Measurements from ENCODE around the gene TMEM115.
"Not testable (repeated sequence)": the region's sequence is repeated elsewhere in the genome, so short reads cannot be mapped to it uniquely, and the experiment has no call there.

TMEM115 gene

DNA sequence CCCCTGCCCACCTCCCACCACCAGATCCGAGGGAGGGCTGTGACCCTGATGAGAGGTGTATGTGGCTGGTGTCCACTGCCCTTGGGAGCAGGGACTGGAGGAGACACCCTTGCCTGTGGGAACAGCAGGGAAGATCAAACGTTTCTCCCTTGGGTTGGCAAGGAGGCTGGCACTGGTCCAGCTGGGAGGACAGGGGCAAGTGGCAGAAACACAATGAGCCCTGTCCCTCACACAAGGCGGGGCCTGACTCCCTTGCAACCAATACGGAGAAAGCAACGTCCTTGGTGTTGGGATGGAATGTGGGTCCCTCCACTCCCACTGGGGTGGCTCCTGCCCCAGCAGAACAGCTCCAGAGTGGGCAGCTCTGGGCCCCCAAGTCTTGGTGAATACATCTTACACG is 42.0 kb downstream of the TMEM115 start:
- no peak overlapping the region for H3K4me3 ChIP-seq (ENCODE audit: low read length)
- no peak overlapping the region for H3K9ac ChIP-seq (ENCODE audit: low read length)
- no peak overlapping the region for H3K4me2 ChIP-seq (ENCODE audit: low read length)
- no peaks in the 10 kb centered on the region for H3K9me3 ChIP-seq (ENCODE audit: insufficient read depth, low read length)
- H2AFZ ChIP-seq (ENCODE audit: low read depth, low read length) = no peak overlapping the region
- no peaks in the 10 kb centered on the region for H3K27me3 ChIP-seq (ENCODE audit: low read depth, low read length)
- H4K20me1 ChIP-seq (ENCODE audit: insufficient read depth, low read length) = no peaks in the 10 kb centered on the region
- no peak overlapping the region for H3K27ac ChIP-seq (ENCODE audit: low read length)
- H3K36me3 ChIP-seq (replicated peaks; ENCODE audit: low read depth, low read length) = peaks cover 21% of the 10 kb centered on the region
- H3K4me1 ChIP-seq (ENCODE audit: low read length) = peaks cover 21% of the 10 kb centered on the region
- H3K79me2 ChIP-seq (ENCODE audit: low read length) = peaks cover 19% of the 10 kb centered on the region
- TF ChIP-seq EZH2phosphoT487 (IDR thresholded peaks at IDR 0.05; ENCODE audit: low read depth) = no peak
- TF ChIP-seq, protein P1, sequence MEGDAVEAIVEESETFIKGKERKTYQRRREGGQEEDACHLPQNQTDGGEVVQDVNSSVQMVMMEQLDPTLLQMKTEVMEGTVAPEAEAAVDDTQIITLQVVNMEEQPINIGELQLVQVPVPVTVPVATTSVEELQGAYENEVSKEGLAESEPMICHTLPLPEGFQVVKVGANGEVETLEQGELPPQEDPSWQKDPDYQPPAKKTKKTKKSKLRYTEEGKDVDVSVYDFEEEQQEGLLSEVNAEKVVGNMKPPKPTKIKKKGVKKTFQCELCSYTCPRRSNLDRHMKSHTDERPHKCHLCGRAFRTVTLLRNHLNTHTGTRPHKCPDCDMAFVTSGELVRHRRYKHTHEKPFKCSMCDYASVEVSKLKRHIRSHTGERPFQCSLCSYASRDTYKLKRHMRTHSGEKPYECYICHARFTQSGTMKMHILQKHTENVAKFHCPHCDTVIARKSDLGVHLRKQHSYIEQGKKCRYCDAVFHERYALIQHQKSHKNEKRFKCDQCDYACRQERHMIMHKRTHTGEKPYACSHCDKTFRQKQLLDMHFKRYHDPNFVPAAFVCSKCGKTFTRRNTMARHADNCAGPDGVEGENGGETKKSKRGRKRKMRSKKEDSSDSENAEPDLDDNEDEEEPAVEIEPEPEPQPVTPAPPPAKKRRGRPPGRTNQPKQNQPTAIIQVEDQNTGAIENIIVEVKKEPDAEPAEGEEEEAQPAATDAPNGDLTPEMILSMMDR (IDR thresholded peaks at IDR 0.05; ENCODE audit: low read depth, low read length) = no peak

DNA sequence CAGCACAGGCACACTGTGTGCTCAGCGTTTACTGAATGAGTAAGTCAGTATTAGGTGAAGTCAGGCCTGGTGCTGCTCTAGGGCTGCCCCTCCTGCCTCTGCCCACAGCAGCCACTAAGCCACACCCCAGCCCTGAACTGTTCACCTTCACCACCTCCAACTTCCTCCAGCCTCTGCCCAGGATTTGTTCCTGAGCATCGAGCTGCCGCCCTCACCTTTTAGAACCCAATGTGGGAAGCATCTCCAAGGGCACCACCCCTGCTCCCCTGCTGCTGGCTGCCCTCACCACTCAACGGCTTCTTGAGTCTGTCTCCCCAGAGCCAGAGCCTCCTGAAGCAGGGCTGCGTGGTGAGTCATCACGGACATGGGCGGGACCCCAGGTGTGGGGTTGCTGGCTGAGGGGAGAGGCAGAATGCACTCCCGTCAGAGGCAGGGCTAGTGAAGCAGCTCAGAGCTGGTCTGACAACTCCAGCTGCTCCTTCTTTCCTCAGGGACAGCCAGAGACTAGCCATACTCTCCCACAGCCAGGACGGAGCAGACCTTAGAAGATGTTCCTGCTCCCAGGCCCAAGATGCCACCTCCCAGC is 42.6 kb downstream of the TMEM115 start:
- H4K20me1 ChIP-seq (ENCODE audit: insufficient read depth, low read length) = no peaks in the 10 kb centered on the region
- H2AFZ ChIP-seq (ENCODE audit: low read depth, low read length) = no peak overlapping the region
- H3K9me3 ChIP-seq (ENCODE audit: insufficient read depth, low read length) = no peaks in the 10 kb centered on the region
- H3K27me3 ChIP-seq (ENCODE audit: low read depth, low read length) = no peaks in the 10 kb centered on the region
- no peak overlapping the region for H3K4me2 ChIP-seq (ENCODE audit: low read length)
- peaks cover 19% of the 10 kb centered on the region for H3K79me2 ChIP-seq (ENCODE audit: low read length)
- H3K36me3 ChIP-seq (replicated peaks; ENCODE audit: low read depth, low read length) = peaks cover 21% of the 10 kb centered on the region
- no peak overlapping the region for H3K4me3 ChIP-seq (ENCODE audit: low read length)
- H3K27ac ChIP-seq (ENCODE audit: low read length) = no peak overlapping the region
- H3K4me1 ChIP-seq (ENCODE audit: low read length) = peaks cover 16% of the 10 kb centered on the region
- TF ChIP-seq EZH2phosphoT487 (IDR thresholded peaks at IDR 0.05; ENCODE audit: low read depth) = no peak
- TF ChIP-seq, protein P1 (IDR thresholded peaks at IDR 0.05; ENCODE audit: low read depth, low read length) = no peak
- H3K9ac ChIP-seq (ENCODE audit: low read length) = no peak overlapping the region

DNA sequence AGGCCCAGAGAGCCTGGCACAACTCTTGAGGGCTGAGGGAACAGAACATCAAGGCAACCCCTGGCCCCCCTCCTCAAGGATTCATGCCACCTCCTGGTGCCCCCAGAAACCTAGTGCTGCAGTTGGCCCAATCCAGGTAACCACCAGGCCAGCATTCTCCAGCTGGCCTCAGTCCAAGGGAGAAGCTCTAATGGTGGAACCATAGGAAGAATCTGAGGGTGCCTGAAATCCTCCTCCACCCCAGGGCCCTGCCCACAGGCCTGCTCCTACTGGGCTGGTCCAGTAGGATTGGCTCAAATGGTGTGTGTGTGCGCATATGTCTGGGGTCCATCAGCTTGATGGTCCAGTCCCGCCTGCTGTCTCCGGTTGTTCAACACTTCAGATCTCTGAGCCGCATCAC is 44.5 kb downstream of the TMEM115 start:
- Histone ChIP-seq H3K9ac (ENCODE audit: low read length) (no peak overlapping the region), H3K4me1 (ENCODE audit: low read length) (peaks cover 9% of the 10 kb centered on the region), H4K20me1 (ENCODE audit: insufficient read depth, low read length) (no peaks in the 10 kb centered on the region), H3K4me2 (ENCODE audit: low read length) (no peak overlapping the region), H3K79me2 (ENCODE audit: low read length) (peaks cover 7% of the 10 kb centered on the region), H2AFZ (ENCODE audit: low read depth, low read length) (no peak overlapping the region), H3K27ac (ENCODE audit: low read length) (no peak overlapping the region), H3K27me3 (ENCODE audit: low read depth, low read length) (no peaks in the 10 kb centered on the region), H3K36me3 (replicated peaks; ENCODE audit: low read depth, low read length) (peaks cover 21% of the 10 kb centered on the region), H3K4me3 (ENCODE audit: low read length) (no peak overlapping the region), H3K9me3 (ENCODE audit: insufficient read depth, low read length) (peaks cover under 1% of the 10 kb centered on the region; the same call in 1 of the 2 replicates)
- TF ChIP-seq EZH2phosphoT487 (IDR thresholded peaks at IDR 0.05; ENCODE audit: low read depth) = no peak
- TF ChIP-seq, protein P1 (IDR thresholded peaks at IDR 0.05; ENCODE audit: low read depth, low read length) = no peak

- Histone ChIP-seq H2AFZ (ENCODE audit: low read depth, low read length) (no peak overlapping the region), H3K9me3 (ENCODE audit: insufficient read depth, low read length) (peaks cover 5% of the 10 kb centered on the region), H3K9ac (ENCODE audit: low read length) (no peak overlapping the region), H3K4me2 (ENCODE audit: low read length) (no peak overlapping the region), H3K27ac (ENCODE audit: low read length) (no peak overlapping the region), H3K27me3 (ENCODE audit: low read depth, low read length) (no peaks in the 10 kb centered on the region), H3K4me1 (ENCODE audit: low read length) (peaks cover 9% of the 10 kb centered on the region; the same call in 1 of the 2 replicates), H3K36me3 (replicated peaks; ENCODE audit: low read depth, low read length) (peaks cover 23% of the 10 kb centered on the region), H3K79me2 (ENCODE audit: low read length) (peaks cover 3% of the 10 kb centered on the region; the same call in 1 of the 2 replicates), H3K4me3 (ENCODE audit: low read length) (no peak overlapping the region), H4K20me1 (ENCODE audit: insufficient read depth, low read length) (no peaks in the 10 kb centered on the region)
- TF ChIP-seq, protein P1 (IDR thresholded peaks at IDR 0.05; ENCODE audit: low read depth, low read length) = no peak
- TF ChIP-seq EZH2phosphoT487 (IDR thresholded peaks at IDR 0.05; ENCODE audit: low read depth) = no peak
Measured at GRCh38 chr3:50314342-50314741, 45.0 kb downstream of the TMEM115 start.

DNA sequence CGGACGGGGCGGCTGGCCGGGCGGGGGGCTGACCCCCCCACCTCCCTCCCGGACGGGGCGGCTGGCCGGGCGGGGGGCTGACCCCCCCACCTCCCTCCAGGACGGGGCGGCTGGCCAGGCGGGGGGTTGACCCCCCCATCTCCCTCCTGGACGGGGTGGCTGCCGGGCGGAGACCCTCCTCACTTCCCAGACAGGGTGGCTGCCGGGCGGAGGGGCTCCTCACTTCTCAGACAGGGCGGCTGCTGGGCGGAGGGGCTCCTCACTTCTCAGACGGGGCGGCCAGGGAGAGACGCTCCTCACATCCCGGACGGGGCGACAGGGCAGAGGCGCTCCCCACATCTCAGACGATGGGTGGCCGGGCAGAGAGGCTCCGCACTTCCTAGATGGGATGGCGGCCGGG is 47.3 kb downstream of the TMEM115 start:
- H3K4me1 ChIP-seq (ENCODE audit: low read length); H3K4me2 ChIP-seq (ENCODE audit: low read length); H3K4me3 ChIP-seq (ENCODE audit: low read length); H3K9ac ChIP-seq (ENCODE audit: low read length); H2AFZ ChIP-seq (ENCODE audit: low read depth, low read length); H3K27me3 ChIP-seq (ENCODE audit: low read depth, low read length); H4K20me1 ChIP-seq (ENCODE audit: insufficient read depth, low read length); H3K27ac ChIP-seq (ENCODE audit: low read length); H3K9me3 ChIP-seq (ENCODE audit: insufficient read depth, low read length); H3K79me2 ChIP-seq (ENCODE audit: low read length): not testable (repeated sequence)
- peaks cover 11% of the 10 kb centered on the region for H3K36me3 ChIP-seq (replicated peaks; ENCODE audit: low read depth, low read length)
